Kidney epithelial cell (primary cell): ENCODE data around the gene ERN1. TPM values are rescaled to one million over a fixed set of nuclear protein-coding genes. Genes with fewer than 3 reads are reported as not detected.

Source experiments
- DNase-seq: peaks from one replicate; pipeline ENCODE4 v3.0.0-alpha.2; 2010; ENCODE audit warnings: low read depth
- H3K27me3 ChIP-seq: 2 replicates; pipeline ENCODE4 v1.6.0; 2011; ENCODE audit warnings: low read length; ENCODE audit not compliant: control insufficient read depth, insufficient read depth
- H3K36me3 ChIP-seq: 2 replicates; pipeline ENCODE4 v1.5.1; 2011; ENCODE audit warnings: low read length; ENCODE audit not compliant: control insufficient read depth, insufficient read depth
- H3K4me3 ChIP-seq: 2 replicates; pipeline ENCODE4 v1.5.1; 2011; ENCODE audit warnings: low read depth, mild to moderate bottlenecking, control low read depth, low read length
- total RNA-seq: library from RNA; depleted of rRNA; stranded (reverse); fragments of >200 nt; gene quantifications from 2 replicates; pipeline ENCODE4 v1.2.3, GENCODE V29; 2015
- TF ChIP-seq, protein P1 (sequence below): IDR thresholded peaks from 2 replicates; pipeline ENCODE4 v1.5.1; 2011; ENCODE audit warnings: mild to moderate bottlenecking, moderate library complexity, low read length, control low read depth, inconsistent platforms; ENCODE audit not compliant: insufficient read depth, poor library complexity, severe bottlenecking

The ERN1 gene
- total RNA-seq, 1 donor from 2014 or later: 19.6 TPM

GRCh38 chr17:64160378-64160777 is 30.4 kb upstream of the ERN1 start:
- DNase-seq: no peak
- TF ChIP-seq, protein P1, sequence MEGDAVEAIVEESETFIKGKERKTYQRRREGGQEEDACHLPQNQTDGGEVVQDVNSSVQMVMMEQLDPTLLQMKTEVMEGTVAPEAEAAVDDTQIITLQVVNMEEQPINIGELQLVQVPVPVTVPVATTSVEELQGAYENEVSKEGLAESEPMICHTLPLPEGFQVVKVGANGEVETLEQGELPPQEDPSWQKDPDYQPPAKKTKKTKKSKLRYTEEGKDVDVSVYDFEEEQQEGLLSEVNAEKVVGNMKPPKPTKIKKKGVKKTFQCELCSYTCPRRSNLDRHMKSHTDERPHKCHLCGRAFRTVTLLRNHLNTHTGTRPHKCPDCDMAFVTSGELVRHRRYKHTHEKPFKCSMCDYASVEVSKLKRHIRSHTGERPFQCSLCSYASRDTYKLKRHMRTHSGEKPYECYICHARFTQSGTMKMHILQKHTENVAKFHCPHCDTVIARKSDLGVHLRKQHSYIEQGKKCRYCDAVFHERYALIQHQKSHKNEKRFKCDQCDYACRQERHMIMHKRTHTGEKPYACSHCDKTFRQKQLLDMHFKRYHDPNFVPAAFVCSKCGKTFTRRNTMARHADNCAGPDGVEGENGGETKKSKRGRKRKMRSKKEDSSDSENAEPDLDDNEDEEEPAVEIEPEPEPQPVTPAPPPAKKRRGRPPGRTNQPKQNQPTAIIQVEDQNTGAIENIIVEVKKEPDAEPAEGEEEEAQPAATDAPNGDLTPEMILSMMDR: no peak
- H3K27me3 ChIP-seq: no peaks in the 10 kb centered on the region
- no peak overlapping the region for H3K4me3 ChIP-seq
- H3K36me3 ChIP-seq: no peaks in the 10 kb centered on the region

GRCh38 chr17:64158831-64159590 is 29.1 kb upstream of the ERN1 start:
- no peaks in the 10 kb centered on the region for H3K36me3 ChIP-seq
- H3K27me3 ChIP-seq: no peaks in the 10 kb centered on the region
- no peak for DNase-seq
- TF ChIP-seq, protein P1: no peak
- no peak overlapping the region for H3K4me3 ChIP-seq

DNA sequence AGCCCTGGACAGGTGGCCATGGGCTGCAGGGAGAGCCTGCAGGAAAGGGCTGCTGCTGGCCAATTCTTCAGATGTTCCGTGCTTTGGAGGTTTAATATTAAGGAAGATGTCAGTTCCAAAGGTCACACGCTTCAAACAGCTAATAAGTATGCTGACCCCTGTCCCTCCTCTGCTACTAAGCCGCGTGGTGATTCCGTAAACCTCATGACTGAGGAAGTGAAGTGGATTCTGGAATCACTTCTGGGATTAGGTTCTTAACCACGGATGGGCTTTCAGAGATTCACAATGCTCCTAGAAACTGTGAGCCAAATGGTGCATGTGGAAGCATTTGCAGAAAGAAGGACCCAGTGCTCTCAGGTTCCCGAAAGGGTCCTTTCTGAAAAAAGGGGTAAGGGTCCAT is 28.5 kb upstream of the ERN1 start:
- no peaks in the 10 kb centered on the region for H3K27me3 ChIP-seq
- H3K36me3 ChIP-seq: no peaks in the 10 kb centered on the region
- no peak for DNase-seq
- no peak overlapping the region for H3K4me3 ChIP-seq
- TF ChIP-seq, protein P1: no peak

GRCh38 chr17:64157669-64158180 is 27.8 kb upstream of the ERN1 start:
- no peak for DNase-seq
- H3K36me3 ChIP-seq: no peaks in the 10 kb centered on the region
- TF ChIP-seq, protein P1: no peak
- H3K4me3 ChIP-seq: no peak overlapping the region
- H3K27me3 ChIP-seq: no peaks in the 10 kb centered on the region

GRCh38 chr17:64156670-64157069 is 26.7 kb upstream of the ERN1 start:
- no peak overlapping the region for H3K4me3 ChIP-seq
- no peaks in the 10 kb centered on the region for H3K27me3 ChIP-seq
- TF ChIP-seq, protein P1: no peak
- H3K36me3 ChIP-seq: no peaks in the 10 kb centered on the region
- no peak for DNase-seq
